ENCODE data around the gene ANO10. TPM values are rescaled to one million over a fixed set of nuclear protein-coding genes. Genes with fewer than 3 reads are reported as not detected.

The ANO10 gene
- total RNA-seq, 4 donors from 2014 or later: 20.9 to 70.5 (median 48.0) TPM

DNA sequence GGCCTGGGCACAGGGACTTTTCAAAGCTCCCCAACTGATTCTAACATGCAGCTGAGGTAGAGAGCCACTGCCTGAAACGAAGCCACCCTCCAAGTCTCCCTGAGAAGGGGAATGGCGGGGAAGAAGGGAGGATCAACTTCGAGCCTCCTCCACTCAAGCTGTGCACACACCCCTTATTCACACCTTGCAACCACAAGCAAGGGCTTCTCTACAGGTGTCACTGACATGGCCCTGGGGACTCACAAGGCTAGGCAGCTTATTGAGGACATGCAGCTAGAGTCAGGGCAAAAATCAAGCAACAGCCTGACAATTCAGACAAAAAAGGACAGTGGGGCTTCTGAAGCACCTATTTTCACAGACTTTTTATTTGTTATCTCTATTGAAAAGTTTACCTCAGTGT lies 250.3 kb downstream of the ANO10 start:
- no peak for DNase-seq
- TF ChIP-seq, protein P1, sequence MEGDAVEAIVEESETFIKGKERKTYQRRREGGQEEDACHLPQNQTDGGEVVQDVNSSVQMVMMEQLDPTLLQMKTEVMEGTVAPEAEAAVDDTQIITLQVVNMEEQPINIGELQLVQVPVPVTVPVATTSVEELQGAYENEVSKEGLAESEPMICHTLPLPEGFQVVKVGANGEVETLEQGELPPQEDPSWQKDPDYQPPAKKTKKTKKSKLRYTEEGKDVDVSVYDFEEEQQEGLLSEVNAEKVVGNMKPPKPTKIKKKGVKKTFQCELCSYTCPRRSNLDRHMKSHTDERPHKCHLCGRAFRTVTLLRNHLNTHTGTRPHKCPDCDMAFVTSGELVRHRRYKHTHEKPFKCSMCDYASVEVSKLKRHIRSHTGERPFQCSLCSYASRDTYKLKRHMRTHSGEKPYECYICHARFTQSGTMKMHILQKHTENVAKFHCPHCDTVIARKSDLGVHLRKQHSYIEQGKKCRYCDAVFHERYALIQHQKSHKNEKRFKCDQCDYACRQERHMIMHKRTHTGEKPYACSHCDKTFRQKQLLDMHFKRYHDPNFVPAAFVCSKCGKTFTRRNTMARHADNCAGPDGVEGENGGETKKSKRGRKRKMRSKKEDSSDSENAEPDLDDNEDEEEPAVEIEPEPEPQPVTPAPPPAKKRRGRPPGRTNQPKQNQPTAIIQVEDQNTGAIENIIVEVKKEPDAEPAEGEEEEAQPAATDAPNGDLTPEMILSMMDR (IDR thresholded peaks at IDR 0.05): no peak
- no peak for TF ChIP-seq EP300 (IDR thresholded peaks at IDR 0.05; ENCODE audit: low read depth)
- TF ChIP-seq POLR2AphosphoS5 (IDR thresholded peaks at IDR 0.05): no peak
- no peak for TF ChIP-seq POLR2A (IDR thresholded peaks at IDR 0.05)
- H3K36me3 ChIP-seq: no peaks in the 10 kb centered on the region
- intact Hi-C loops (cut with DNase I; ENCODE audit: low total_unique reads): no loop called here
- no peaks in the 10 kb centered on the region for H3K9me3 ChIP-seq
- in situ Hi-C loops (cut with MboI; ENCODE audit: low pct_ligation_motif_present in 1 of 4, low pct_unique_long_range_greater_than_20kb in 1 of 4, low sequenced_read_pairs in 3 of 4): no loop called here
- H3K4me1 ChIP-seq: no peaks in the 10 kb centered on the region
- no peaks in the 10 kb centered on the region for H3K27me3 ChIP-seq
- 87% methylated on average over 3 of the region's 3 CpGs; no CpG with 5 or more reads in 1 of the 2 donors for WGBS, 2 donors (ENCODE audit: low coverage in 1 of 2)
- no peak overlapping the region for H3K27ac ChIP-seq
- no peak overlapping the region for H3K4me3 ChIP-seq

- H3K9me3 ChIP-seq: no peaks in the 10 kb centered on the region
- no peaks in the 10 kb centered on the region for H3K4me1 ChIP-seq
- 68 to 99% methylated on average over 4 to 6 of the region's 6 CpGs for WGBS, 2 donors (ENCODE audit: low coverage in 1 of 2)
- no peak for DNase-seq
- no peaks in the 10 kb centered on the region for H3K36me3 ChIP-seq
- no peak overlapping the region for H3K27ac ChIP-seq
- no peak overlapping the region for H3K4me3 ChIP-seq
- in situ Hi-C loops (cut with MboI; ENCODE audit: low pct_ligation_motif_present in 1 of 4, low pct_unique_long_range_greater_than_20kb in 1 of 4, low sequenced_read_pairs in 3 of 4): no loop called here
- TF ChIP-seq, protein P1 (IDR thresholded peaks at IDR 0.05): no peak
- no peak for TF ChIP-seq POLR2AphosphoS5 (IDR thresholded peaks at IDR 0.05)
- TF ChIP-seq POLR2A (IDR thresholded peaks at IDR 0.05): no peak
- TF ChIP-seq EP300 (IDR thresholded peaks at IDR 0.05; ENCODE audit: low read depth): no peak
- intact Hi-C loops (cut with DNase I; ENCODE audit: low total_unique reads): no loop called here
- H3K27me3 ChIP-seq: no peaks in the 10 kb centered on the region
Measured at GRCh38 chr3:43370293-43370980, 251.4 kb downstream of the ANO10 start.

DNA sequence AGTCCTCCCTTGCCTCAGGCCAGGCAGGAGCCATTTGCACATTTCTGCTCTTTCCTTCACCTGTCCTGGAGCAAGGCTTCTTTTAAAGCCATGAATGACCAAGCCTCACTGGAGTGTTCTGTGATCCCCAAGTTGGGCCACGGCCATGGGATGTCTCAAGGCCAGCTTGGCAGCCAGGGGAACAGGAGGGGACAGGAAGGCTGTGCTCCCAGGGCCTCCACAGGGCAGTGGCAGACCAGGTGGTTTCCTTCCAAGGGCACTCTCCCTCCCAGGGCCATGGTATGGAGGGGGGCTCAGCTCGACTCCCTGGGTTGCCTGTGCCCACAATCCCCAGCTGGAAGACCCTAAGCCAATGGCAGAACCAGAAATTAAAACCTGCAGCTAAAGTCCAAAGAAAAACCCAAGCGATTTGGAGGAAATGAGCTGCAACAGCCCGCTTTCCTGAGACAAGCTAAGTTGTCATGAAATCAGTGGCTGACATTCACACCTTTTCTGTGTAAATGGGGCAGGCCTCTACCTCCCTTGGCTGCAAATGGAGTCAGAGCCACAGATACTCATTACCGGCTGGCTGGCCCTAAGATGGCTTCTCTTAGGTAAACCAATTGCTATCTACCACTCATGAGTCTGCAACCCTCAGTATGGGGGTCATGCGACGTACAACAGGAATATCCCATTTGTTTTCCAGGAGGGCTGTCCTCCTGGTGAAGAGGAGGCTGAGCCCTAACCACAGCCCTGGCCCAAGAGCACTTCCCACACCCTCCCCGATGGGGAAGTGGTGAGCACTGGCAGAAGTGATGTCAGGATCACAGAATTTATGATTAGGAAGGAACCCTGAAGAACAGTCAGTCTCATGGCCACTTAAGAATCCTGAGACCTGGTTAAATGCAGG lies 252.2 kb downstream of the ANO10 start:
- TF ChIP-seq POLR2AphosphoS5 (IDR thresholded peaks at IDR 0.05) (no peak), EP300 (IDR thresholded peaks at IDR 0.05; ENCODE audit: low read depth) (no peak), POLR2A (IDR thresholded peaks at IDR 0.05) (no peak)
- TF ChIP-seq, protein P1 (IDR thresholded peaks at IDR 0.05): no peak
- Histone ChIP-seq H3K27ac (no peak overlapping the region), H3K27me3 (no peaks in the 10 kb centered on the region), H3K9me3 (no peaks in the 10 kb centered on the region), H3K36me3 (no peaks in the 10 kb centered on the region), H3K4me1 (no peaks in the 10 kb centered on the region), H3K4me3 (no peak overlapping the region)
- in situ Hi-C loops (cut with MboI; ENCODE audit: low pct_ligation_motif_present in 1 of 4, low pct_unique_long_range_greater_than_20kb in 1 of 4, low sequenced_read_pairs in 3 of 4) (no loop called here), intact Hi-C loops (cut with DNase I; ENCODE audit: low total_unique reads) (no loop called here)
- no peak for DNase-seq
- WGBS, 2 donors (ENCODE audit: low coverage in 1 of 2): 82 to 97% methylated on average over 5 to 8 of the region's 8 CpGs

GRCh38 chr3:43366885-43367284 lies 254.9 kb downstream of the ANO10 start:
- no peaks in the 10 kb centered on the region for H3K27me3 ChIP-seq
- no peak overlapping the region for H3K27ac ChIP-seq
- no peak overlapping the region for H3K4me3 ChIP-seq
- no peaks in the 10 kb centered on the region for H3K36me3 ChIP-seq
- TF ChIP-seq POLR2A (IDR thresholded peaks at IDR 0.05): no peak
- no peak for TF ChIP-seq EP300 (IDR thresholded peaks at IDR 0.05; ENCODE audit: low read depth)
- no peak for TF ChIP-seq POLR2AphosphoS5 (IDR thresholded peaks at IDR 0.05)
- TF ChIP-seq, protein P1 (IDR thresholded peaks at IDR 0.05): no peak
- intact Hi-C loops (cut with DNase I; ENCODE audit: low total_unique reads) (no loop called here), in situ Hi-C loops (cut with MboI; ENCODE audit: low pct_ligation_motif_present in 1 of 4, low pct_unique_long_range_greater_than_20kb in 1 of 4, low sequenced_read_pairs in 3 of 4) (no loop called here)
- H3K9me3 ChIP-seq: no peaks in the 10 kb centered on the region
- H3K4me1 ChIP-seq: no peaks in the 10 kb centered on the region
- 86% methylated on average over 9 of the region's 9 CpGs; no CpG with 5 or more reads in 1 of the 2 donors for WGBS, 2 donors (ENCODE audit: low coverage in 1 of 2)
- no peak for DNase-seq
